HG03108 (cell line): Measurements from ENCODE around the gene CASP2.
"Not testable (repeated sequence)": the region's sequence is repeated elsewhere in the genome, so short reads cannot be mapped to it uniquely, and the experiment has no call there.

Experiments used
- ATAC-seq: cut with Tn5 transposase; IDR thresholded peaks from one replicate; pipeline ENCODE4 v1.9.1; 2021; ENCODE audit warnings: moderate library complexity; ENCODE audit not compliant: unreplicated experiment

CASP2 gene

GRCh38 chr7:143263266-143264195 is 24.6 kb upstream of the CASP2 start, which contains the start of gene GSTK1:
Gene GSTK1, plus strand, starts transcription at chr7:143263441. Its CDS starts 73 bp downstream, at chr7:143263514.
- peak; percentile 98 for ATAC-seq

DNA sequence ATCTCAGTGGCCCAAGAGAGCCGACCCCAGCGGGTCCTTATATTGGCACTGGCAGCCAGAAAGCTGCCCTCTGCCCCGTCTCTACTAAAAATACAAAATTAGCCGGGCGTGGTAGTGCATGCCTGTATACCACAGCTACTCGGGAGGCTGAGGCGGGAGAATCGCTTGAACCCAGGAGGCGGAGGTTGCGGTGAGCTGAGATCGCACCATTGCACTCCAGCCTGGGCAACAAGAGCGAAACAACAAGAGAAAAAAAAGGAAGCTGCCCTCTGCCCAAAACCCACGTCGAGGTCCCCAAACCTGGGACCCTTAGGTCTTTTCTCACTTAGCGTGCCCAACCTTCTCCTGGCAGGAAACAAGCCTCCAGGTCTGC is 24.0 kb upstream of the CASP2 start:
- not testable (repeated sequence) for ATAC-seq

DNA sequence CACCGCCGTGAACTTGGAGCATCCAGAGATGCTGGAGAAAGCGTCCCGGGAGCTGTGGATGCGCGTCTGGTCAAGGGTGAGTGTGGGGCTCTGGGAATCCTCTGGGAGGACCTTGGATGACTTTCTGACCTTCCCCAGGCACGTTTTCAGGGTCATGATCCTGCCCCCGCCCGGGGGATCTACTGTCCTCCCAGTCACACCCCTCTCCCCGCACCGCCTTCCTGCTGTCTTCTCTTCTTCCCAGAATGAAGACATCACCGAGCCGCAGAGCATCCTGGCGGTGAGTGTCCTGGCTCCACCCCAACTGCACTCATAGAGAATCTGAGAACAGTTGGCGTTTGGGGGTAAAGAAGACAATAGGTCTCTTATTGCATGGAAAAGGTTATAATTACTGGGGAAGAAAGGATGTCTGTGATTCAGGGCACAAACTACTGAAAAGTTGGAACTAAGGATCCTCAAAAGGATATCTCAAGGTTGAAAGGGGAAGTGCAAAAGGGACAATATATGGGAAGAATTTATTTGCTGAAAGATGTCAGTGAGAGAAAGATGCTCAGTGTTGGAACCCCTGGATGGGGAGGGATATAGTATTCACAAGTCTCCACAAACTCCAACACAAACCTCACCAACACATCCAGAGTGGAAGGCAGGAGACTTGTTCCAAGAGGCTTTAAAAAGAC is 23.0 kb upstream of the CASP2 start:
- no peak for ATAC-seq

- no peak for ATAC-seq
Measured at GRCh38 chr7:143269251-143269650, 18.9 kb upstream of the CASP2 start.

DNA sequence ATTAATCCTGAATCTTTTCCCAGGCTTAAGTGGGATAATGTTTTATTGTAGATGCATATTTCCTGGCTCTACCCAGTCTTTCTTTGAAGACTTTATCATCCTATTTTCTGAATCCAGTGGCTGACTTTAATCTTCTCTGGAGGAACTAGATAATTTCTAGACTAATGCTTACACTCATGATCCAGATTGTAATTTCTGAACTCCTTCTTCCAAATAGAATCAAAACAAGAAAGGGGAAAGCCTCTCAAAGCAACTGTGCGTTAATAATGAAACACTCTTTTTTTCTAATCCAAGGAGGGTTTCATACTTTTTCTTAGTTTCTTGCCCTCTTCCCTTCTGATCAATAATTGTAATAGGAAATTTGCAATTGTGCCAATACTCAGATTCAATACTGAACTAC is 16.9 kb upstream of the CASP2 start:
- ATAC-seq, result no peak

- ATAC-seq, result no peak
Measured at GRCh38 chr7:143272871-143273270, 15.3 kb upstream of the CASP2 start.

DNA sequence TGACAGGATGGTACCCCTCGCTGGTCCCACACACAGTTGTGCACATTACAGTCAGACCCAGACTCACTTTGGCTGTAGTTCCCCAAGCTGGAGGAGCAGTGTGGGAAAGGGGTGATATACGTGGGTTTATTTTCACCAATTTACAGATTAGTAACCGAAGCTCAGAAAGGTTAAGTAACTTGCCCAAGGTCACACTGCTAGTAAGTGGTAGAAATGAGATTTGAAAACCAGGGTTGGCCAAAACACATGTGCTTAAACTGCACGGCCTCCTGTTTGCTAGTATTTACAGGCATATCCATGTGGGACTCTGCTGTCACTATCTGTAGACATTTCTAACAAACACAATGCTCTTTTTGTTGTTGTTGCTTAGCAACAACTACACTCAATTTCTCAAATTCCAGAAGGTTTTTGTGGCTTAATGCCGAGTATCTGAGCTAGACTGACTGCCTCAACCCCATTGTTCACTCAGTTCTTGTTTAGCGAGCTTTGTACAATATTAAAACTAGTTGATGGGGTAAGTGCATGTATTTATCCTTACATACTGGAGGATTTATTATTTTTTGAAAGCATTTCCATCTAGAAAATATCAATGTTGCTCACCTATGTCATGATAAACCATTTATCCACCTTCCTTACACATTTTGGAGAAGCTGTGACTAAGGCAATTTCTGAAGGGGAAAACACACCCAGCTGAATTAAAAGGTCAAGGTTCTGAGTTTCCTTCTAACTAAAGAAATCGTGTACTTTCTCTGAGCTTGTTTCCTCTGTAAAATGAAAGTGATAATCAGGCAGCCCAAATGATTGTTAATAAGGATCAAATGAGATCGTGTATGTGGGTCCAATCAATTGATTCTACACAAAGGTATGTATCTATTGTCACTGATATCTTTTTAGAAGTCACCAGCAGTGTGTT is 8.7 kb upstream of the CASP2 start:
- ATAC-seq, result peak; percentile 54

- ATAC-seq, result no peak
Measured at GRCh38 chr7:143280160-143280559, 8.0 kb upstream of the CASP2 start.

DNA sequence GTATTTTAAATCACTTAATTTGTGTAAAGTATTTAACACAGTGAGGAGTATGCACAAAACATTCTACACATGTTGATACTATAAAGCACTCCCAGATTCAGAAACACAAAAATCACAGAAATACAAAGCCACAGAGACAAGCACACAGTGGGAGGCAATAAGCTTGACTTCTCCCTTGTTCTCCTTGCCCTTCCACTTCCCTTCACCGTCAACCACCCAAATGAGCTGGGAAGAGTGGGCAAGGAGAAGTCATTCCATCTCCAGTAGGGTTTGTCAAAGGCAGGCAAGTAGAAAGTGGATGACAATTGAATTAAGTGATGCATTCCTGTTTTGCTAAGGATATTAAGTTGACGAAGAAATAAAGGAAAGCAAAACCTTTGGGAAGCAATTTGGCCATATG is 7.6 kb upstream of the CASP2 start:
- no peak for ATAC-seq

DNA sequence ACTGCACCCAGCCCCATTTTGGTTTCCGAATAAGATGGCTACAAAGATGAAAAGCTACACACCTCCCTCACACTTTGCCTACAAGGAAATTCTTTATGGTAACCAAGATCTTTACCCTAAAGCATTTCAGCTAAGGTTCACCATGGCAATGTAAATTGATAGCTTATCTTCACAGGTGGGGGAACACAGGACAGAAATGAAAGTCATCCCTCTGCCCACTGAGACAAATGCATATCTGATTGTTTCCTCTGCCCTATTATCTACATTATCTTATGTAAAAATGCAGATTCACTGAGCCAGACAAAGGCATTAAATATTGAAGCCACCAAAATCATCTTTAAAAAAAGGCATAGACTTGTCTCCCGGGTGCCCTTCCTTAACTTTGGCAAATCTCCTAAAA is 6.6 kb upstream of the CASP2 start:
- no peak for ATAC-seq

DNA sequence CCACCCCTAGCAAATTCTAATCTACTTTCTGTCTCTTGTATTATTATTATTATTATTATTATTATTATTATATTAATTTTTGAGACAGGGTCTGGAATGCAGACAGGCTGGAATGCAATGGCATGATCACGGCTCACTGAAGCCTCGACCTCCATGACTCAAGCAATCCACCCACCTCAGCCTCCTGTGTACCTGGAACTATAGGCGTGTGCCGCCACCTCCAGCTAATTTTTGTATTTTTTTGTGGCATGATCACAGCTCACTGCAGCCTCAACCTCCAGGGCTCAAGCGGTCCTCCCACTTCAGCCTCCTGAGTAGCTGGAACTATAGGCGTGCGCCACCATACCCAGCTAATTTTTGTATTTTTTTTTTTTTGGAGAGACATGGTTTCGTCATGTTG is 6.0 kb upstream of the CASP2 start:
- ATAC-seq, result no peak

DNA sequence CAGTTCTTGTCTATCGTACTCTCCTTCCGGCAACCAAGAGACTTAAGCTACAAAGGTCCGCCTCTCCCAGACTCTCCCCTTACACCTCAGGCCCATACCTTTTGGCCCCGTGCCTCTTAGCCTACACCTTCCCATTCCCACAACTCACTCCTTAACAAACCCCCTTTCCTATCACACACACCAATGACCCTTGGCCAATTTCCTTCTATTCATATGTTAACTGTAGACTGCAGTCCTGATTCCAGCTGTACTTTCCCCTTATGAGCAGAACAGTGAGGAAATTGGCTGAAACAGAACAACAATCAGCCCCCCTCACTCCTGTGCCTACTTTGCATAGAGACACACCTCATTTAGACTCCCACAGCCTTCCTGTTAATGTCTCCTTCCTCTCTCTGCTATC is 4.8 kb upstream of the CASP2 start:
- no peak for ATAC-seq

GRCh38 chr7:143284591-143285469 is 3.3 kb upstream of the CASP2 start, which contains the start of gene TMEM139:
Gene TMEM139, plus strand, starts transcription at chr7:143284958. Its CDS starts 1,000 bp downstream, at chr7:143285958.
- ATAC-seq, result no peak

DNA sequence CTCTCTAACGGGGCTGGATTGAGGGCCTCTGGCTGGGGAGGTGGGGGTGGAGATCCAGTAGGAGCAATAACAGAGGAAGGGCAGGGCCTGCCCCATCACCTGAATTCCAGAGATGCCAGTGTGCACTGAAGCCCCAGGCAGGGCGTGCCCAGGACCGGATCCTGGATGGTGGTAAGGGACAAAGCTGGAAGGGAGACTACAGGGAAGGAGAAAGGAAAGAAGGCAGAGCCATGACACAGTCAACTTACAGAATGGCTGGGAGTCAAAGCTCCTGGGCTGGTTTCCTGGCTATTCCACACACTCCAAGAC is 2.7 kb upstream of the CASP2 start:
- no peak for ATAC-seq

GRCh38 chr7:143285806-143286521 is 2.2 kb upstream of the CASP2 start:
- no peak for ATAC-seq

DNA sequence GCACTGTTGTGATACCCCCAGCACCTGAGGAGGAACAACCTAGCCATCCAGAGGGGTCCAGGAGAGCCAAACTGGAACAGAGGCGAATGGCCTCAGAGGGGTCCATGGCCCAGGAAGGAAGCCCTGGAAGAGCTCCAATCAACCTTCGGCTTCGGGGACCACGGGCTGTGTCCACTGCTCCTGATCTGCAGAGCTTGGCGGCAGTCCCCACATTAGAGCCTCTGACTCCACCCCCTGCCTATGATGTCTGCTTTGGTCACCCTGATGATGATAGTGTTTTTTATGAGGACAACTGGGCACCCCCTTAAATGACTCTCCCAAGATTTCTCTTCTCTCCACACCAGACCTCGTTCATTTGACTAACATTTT is 1.6 kb upstream of the CASP2 start:
- ATAC-seq, result no peak

GRCh38 chr7:143287339-143287934 is 714 bp upstream of the CASP2 start:
- ATAC-seq, result no peak

DNA sequence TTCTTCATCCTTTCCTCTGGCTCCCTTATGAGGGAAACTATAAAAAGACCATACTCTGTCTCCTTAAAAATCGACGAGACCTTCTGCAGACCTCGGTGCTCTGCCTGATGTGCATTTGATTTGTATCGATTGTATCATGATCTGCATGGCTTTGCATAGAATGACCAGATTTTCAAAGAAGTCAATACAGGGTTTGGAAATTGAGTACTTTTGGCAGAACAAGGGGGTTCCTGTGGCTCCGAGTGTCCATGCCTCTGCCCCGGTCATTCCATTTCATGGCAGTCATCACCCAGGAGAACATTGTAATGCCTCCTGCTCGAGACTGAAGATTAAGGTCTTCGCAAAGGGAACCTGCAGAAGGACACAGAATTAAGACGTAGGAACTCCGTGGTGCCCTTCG is 685 bp downstream of the CASP2 start:
- no peak for ATAC-seq

DNA sequence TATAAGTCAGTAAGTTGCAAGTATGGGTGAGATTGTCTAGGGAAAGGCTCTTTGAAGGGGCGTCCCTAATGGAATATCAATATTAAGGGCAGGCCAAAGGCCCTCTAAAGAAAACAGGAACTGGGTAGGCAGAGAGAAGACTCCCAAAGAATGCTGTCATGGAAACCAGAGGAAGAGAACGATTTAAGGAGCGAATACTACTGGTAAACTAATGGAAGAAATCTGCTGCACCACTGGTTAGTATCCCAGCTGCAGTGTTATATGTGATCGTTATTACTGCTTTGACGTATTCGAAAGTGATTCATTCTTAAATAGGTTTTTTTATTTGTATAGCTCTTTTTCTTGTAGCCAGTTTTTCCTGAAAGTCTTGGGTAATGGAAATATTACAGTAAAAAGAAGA is 1.3 kb downstream of the CASP2 start:
- no peak for ATAC-seq
